ENCODE data around the gene DRG2. TPM values are rescaled to one million over a fixed set of nuclear protein-coding genes. Genes with fewer than 3 reads are reported as not detected.

The DRG2 gene
- total and polyA plus RNA-seq, 9 of the 15 experiments (the other 6 are each of a cell fraction or from before 2014, with no cell fraction given), result 6.6 to 36.7 (median 26.1) TPM

GRCh38 chr17:18110636-18111145 is 22.9 kb downstream of the DRG2 start:
- TF ChIP-seq EP300 (IDR thresholded peaks at IDR 0.05; ENCODE audit: low read length) (no peak), PHTF2 (CRISPR knock-in tag; IDR thresholded peaks at IDR 0.05) (no peak), MITF (IDR thresholded peaks at IDR 0.05) (no peak), CBX1 (IDR thresholded peaks at IDR 0.05; ENCODE audit: low read depth) (no peak), MEIS2 (IDR thresholded peaks at IDR 0.05; ENCODE audit: partially characterized antibody) (no peak), TFAM (CRISPR knock-in tag; conservative IDR thresholded peaks at IDR 0.05) (no peak), C11orf30 (IDR thresholded peaks at IDR 0.05; ENCODE audit: low read depth) (peak; percentile 64), ZNF512 (tag; IDR thresholded peaks at IDR 0.05) (no peak), EZH2 (IDR thresholded peaks at IDR 0.05; ENCODE audit: borderline replicate concordance, low read depth, low read length) (no peak), LEF1 (IDR thresholded peaks at IDR 0.05) (no peak), MAFK (IDR thresholded peaks at IDR 0.05; ENCODE audit: low read length) (peak; percentile 55; the same call in 1 of the 2 replicates), ZEB2 (IDR thresholded peaks at IDR 0.05) (no peak), MAFF (IDR thresholded peaks at IDR 0.05; ENCODE audit: low read length) (0 out of 2 replicates have a peak, but pooled peaks have one; percentile 29), ZNF77 (CRISPR knock-in tag; IDR thresholded peaks at IDR 0.05) (no peak), E2F4 (CRISPR knock-in tag; IDR thresholded peaks at IDR 0.05; ENCODE audit: low read depth) (no peak), ETS1 (conservative IDR thresholded peaks at IDR 0.05; ENCODE audit: control insufficient read depth, low read depth, low read length) (no peak), ZNF316 (IDR thresholded peaks at IDR 0.05) (peak; percentile 76), HOMEZ (CRISPR knock-in tag; IDR thresholded peaks at IDR 0.05) (no peak), FUS (optimal IDR thresholded peaks at IDR 0.05; ENCODE audit: low read depth, low read length) (no peak)
- POLR2A ChIA-PET, result no interaction called here
- no TSS peak for BruUV-seq (replicated peaks)
- H3K27ac ChIP-seq (ENCODE audit: extremely low read depth, low read depth, low read length), result no peak overlapping the region
- intact Hi-C loops (cut with micrococcal nuclease), result no loop called here
- H2AFZ ChIP-seq (ENCODE audit: low read depth, low read length), result no peak overlapping the region
- 14% methylated on average over 3 of the region's 4 CpGs for WGBS (ENCODE audit: insufficient coverage, low coverage, missing lambda C conversion rate)
- FAIRE-seq, result no peak
- CTCF ChIA-PET (ENCODE audit: low intra/inter-chr PET ratio), result no interaction called here
- no peaks in the 10 kb centered on the region for H3K79me2 ChIP-seq (ENCODE audit: control insufficient read depth, insufficient read depth, low read length)
- no peaks in the 10 kb centered on the region for H3K27me3 ChIP-seq (ENCODE audit: control insufficient read depth in 2 of 2, insufficient read depth in 2 of 2, low read length in 2 of 2)
- no peaks in the 10 kb centered on the region for H3K9me3 ChIP-seq (replicated peaks; ENCODE audit: control insufficient read depth, insufficient read depth, low read depth, low read length)
- in situ Hi-C loops (cut with MboI), result no loop called here
- no peak for ATAC-seq
- no peaks in the 10 kb centered on the region for H3K9me1 ChIP-seq (ENCODE audit: control insufficient read depth, insufficient read depth, low read length)
- H3K4me3 ChIP-seq, result no peak overlapping the region
- no peak overlapping the region for H3K9ac ChIP-seq (ENCODE audit: insufficient read depth in 1 of 2, low read depth in 2 of 2, low read length in 2 of 2)
- H3K36me3 ChIP-seq (ENCODE audit: control insufficient read depth, insufficient read depth, low read length), result peaks cover 3% of the 10 kb centered on the region; the same call in 1 of the 3 replicates
- DNase-seq (ENCODE audit: extremely low read depth in 1 of 4, low spot score in 3 of 4), result no peak
- no peak overlapping the region for H3K4me2 ChIP-seq (ENCODE audit: insufficient read depth, low read length)
- peaks cover 3% of the 10 kb centered on the region; the same call in 1 of the 2 replicates for H4K20me1 ChIP-seq (replicated peaks; ENCODE audit: control insufficient read depth, insufficient read depth, low read length)
- peaks cover 0 to 7% of the 10 kb centered on the region in 2 experiments; a peak in 2 of 5 replicates for H3K4me1 ChIP-seq (replicated peaks in 1 of 2; ENCODE audit: control insufficient read depth in 2 of 2, insufficient read depth in 2 of 2, low read length in 2 of 2)
